ENCODE measurements around the gene POLR1A.
A peak's percentile ranks its signal among the peaks of the same experiment; 100 is the strongest.

The POLR1A gene

GRCh38 chr2:86037795-86038192, 67.9 kb downstream of the POLR1A start:
- peak; percentile 38 for DNase-seq (ENCODE audit: low spot score)

GRCh38 chr2:86037141-86037794, 68.4 kb downstream of the POLR1A start:
- DNase-seq (ENCODE audit: low spot score), result peak; percentile 52

- DNase-seq (ENCODE audit: low spot score), result no peak
These were observed 69.0 kb downstream of the POLR1A start for GRCh38 chr2:86036669-86037138.

- peak; percentile 80 for DNase-seq (ENCODE audit: low spot score)
These were observed 69.6 kb downstream of the POLR1A start for GRCh38 chr2:86035883-86036668.

- no peak for DNase-seq (ENCODE audit: low spot score)
These were observed 70.3 kb downstream of the POLR1A start for GRCh38 chr2:86035376-86035882.

- DNase-seq (ENCODE audit: low spot score), result no peak
These were observed 71.7 kb downstream of the POLR1A start for GRCh38 chr2:86033751-86034692.

GRCh38 chr2:86032861-86033595, 72.7 kb downstream of the POLR1A start:
- no peak for DNase-seq (ENCODE audit: low spot score)

- no peak for DNase-seq (ENCODE audit: low spot score)
These were observed 74.1 kb downstream of the POLR1A start for GRCh38 chr2:86031606-86032005.

- no peak for DNase-seq (ENCODE audit: low spot score)
These were observed 74.5 kb downstream of the POLR1A start for GRCh38 chr2:86031151-86031550.

GRCh38 chr2:86029873-86030272, 75.8 kb downstream of the POLR1A start:
- no peak for DNase-seq (ENCODE audit: low spot score)

- DNase-seq (ENCODE audit: low spot score), result no peak
These were observed 76.8 kb downstream of the POLR1A start for GRCh38 chr2:86028766-86029381.

GRCh38 chr2:86027922-86028765, 77.5 kb downstream of the POLR1A start:
- DNase-seq (ENCODE audit: low spot score), result no peak

GRCh38 chr2:86027196-86027921, 78.3 kb downstream of the POLR1A start:
- no peak for DNase-seq (ENCODE audit: low spot score)

- no peak for DNase-seq (ENCODE audit: low spot score)
These were observed 79.0 kb downstream of the POLR1A start for GRCh38 chr2:86026744-86027065.

- no peak for DNase-seq (ENCODE audit: low spot score)
These were observed 79.5 kb downstream of the POLR1A start for GRCh38 chr2:86025976-86026743.

- DNase-seq (ENCODE audit: low spot score), result no peak
These were observed 80.4 kb downstream of the POLR1A start for GRCh38 chr2:86025229-86025820.

GRCh38 chr2:86023366-86023712, 82.3 kb downstream of the POLR1A start:
- no peak for DNase-seq (ENCODE audit: low spot score)

- DNase-seq (ENCODE audit: low spot score), result no peak
These were observed 82.9 kb downstream of the POLR1A start for GRCh38 chr2:86022661-86023365.
